WERI-Rb-1 (cell line): ENCODE results near the gene DNAH11.

Experiments used
- DNase-seq: peaks from one replicate; pipeline ENCODE4 v3.0.0-alpha.2; 2020
- H3K27ac ChIP-seq: fragments of 250-450 bp; sonication (Bioruptor Pico); 2 replicates; pipeline ENCODE4 v1.5.1; 2020; ENCODE audit warnings: mild to moderate bottlenecking, moderate library complexity
- H3K27me3 ChIP-seq: fragments of 250-450 bp; sonication (Bioruptor Pico); 2 replicates; pipeline ENCODE4 v1.5.1; 2021; ENCODE audit warnings: mild to moderate bottlenecking, low read depth, moderate library complexity; ENCODE audit not compliant: insufficient read depth, severe bottlenecking
- H3K36me3 ChIP-seq: fragments of 250-450 bp; sonication (Bioruptor Pico); 2 replicates; pipeline ENCODE4 v1.5.1; 2020; ENCODE audit warnings: mild to moderate bottlenecking, moderate library complexity
- H3K4me3 ChIP-seq: 2 replicates; pipeline ENCODE4 v1.5.1; 2011; ENCODE audit warnings: low read depth, mild to moderate bottlenecking, control low read depth, low read length
- H3K9me3 ChIP-seq: fragments of 250-450 bp; sonication (Bioruptor Pico); 2 replicates; pipeline ENCODE4 v1.5.1; 2021; ENCODE audit warnings: mild to moderate bottlenecking, moderate library complexity; ENCODE audit not compliant: severe bottlenecking
- TF ChIP-seq, protein P1 (sequence below): IDR thresholded peaks from 2 replicates; pipeline ENCODE4 v1.5.1; 2011; ENCODE audit warnings: low read depth, mild to moderate bottlenecking, control low read depth, inconsistent platforms, low read length

The DNAH11 gene

DNA sequence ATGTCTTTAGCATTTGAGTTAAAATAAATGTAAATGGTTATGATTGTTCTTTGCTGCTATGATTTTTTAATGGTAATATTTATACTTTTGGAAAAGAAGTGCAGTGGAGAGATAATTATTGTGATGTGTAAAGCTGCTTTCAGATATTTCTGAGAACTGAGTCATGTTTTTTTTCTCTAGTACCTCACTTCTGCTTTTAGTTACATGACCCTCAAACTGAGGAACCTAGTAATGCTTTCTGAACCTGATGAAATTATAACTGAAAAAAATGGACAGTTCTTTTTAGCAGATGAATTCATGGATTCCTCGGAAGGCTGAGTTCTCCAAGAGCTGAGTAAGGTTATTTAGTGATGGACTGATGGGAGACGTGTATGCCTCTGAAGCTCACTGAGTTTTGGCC lies 235.1 kb downstream of the DNAH11 start:
- Histone ChIP-seq H3K27me3 (peaks cover 3% of the 10 kb centered on the region), H3K27ac (no peak overlapping the region), H3K36me3 (no peaks in the 10 kb centered on the region), H3K9me3 (no peaks in the 10 kb centered on the region), H3K4me3 (no peak overlapping the region)
- TF ChIP-seq, protein P1, sequence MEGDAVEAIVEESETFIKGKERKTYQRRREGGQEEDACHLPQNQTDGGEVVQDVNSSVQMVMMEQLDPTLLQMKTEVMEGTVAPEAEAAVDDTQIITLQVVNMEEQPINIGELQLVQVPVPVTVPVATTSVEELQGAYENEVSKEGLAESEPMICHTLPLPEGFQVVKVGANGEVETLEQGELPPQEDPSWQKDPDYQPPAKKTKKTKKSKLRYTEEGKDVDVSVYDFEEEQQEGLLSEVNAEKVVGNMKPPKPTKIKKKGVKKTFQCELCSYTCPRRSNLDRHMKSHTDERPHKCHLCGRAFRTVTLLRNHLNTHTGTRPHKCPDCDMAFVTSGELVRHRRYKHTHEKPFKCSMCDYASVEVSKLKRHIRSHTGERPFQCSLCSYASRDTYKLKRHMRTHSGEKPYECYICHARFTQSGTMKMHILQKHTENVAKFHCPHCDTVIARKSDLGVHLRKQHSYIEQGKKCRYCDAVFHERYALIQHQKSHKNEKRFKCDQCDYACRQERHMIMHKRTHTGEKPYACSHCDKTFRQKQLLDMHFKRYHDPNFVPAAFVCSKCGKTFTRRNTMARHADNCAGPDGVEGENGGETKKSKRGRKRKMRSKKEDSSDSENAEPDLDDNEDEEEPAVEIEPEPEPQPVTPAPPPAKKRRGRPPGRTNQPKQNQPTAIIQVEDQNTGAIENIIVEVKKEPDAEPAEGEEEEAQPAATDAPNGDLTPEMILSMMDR = no peak
- DNase-seq = no peak

DNA sequence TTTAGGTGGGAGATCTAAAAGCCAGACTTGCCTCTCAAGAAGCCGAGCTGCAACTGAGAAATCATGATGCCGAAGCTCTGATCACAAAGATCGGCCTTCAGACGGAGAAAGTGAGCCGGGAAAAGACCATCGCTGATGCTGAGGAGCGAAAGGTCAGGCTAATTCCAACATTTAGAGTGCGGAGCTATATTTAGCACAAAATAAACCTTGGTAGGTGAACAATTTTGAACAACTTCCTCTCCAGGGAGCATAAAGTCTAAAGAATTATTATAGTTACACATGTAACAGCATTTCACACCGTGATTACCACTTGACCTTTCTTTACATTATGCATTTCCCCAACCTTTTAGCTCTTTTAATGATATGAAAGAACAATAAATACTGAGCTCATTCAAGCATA lies 236.1 kb downstream of the DNAH11 start:
- Histone ChIP-seq H3K36me3 (no peaks in the 10 kb centered on the region), H3K27ac (no peak overlapping the region), H3K9me3 (no peaks in the 10 kb centered on the region), H3K4me3 (no peak overlapping the region), H3K27me3 (peaks cover 5% of the 10 kb centered on the region)
- TF ChIP-seq, protein P1 = no peak
- no peak for DNase-seq

DNA sequence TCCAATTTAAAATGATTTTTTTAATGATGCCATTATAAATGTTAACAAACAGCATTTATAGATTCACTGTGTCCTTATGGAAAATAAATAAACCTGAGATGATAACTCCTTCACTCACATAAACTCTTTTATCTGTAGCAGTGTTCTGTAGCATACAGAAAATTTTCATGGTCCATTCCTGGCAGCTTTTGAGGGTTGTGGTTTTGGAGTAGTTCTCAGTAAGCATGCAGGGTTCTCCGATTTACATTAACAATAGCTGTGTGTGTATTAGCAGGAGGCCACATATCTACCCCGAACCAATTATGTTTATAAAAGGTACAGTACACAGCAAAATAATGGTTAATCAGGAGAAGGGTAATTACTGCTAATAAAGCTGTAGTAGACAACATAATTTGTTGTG lies 240.2 kb downstream of the DNAH11 start:
- Histone ChIP-seq H3K36me3 (no peaks in the 10 kb centered on the region), H3K9me3 (no peaks in the 10 kb centered on the region), H3K4me3 (no peak overlapping the region), H3K27me3 (peaks cover 14% of the 10 kb centered on the region), H3K27ac (no peak overlapping the region)
- TF ChIP-seq, protein P1 = no peak
- DNase-seq = no peak

DNA sequence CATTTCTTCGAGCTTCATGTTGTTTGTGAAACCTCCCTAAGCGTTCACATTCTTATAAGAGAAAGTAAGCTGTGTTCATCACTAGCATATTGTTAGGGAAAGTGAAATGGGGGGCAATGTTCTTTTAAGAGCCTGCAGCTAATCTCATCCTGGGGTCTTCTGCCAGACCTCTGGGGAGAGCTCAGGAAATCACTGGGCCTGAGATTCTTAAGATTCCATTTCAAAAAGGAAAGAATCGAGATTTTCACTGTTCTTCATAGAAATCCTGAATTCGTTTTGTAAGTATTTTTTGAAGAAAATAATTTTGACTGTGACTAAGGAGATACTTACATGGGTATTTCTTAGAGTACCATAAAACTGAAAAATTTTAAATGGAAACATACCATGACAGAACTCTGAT lies 242.2 kb downstream of the DNAH11 start:
- Histone ChIP-seq H3K9me3 (no peaks in the 10 kb centered on the region), H3K36me3 (no peaks in the 10 kb centered on the region), H3K4me3 (no peak overlapping the region), H3K27me3 (peaks cover 22% of the 10 kb centered on the region), H3K27ac (no peak overlapping the region)
- no peak for DNase-seq
- TF ChIP-seq, protein P1 = no peak

DNA sequence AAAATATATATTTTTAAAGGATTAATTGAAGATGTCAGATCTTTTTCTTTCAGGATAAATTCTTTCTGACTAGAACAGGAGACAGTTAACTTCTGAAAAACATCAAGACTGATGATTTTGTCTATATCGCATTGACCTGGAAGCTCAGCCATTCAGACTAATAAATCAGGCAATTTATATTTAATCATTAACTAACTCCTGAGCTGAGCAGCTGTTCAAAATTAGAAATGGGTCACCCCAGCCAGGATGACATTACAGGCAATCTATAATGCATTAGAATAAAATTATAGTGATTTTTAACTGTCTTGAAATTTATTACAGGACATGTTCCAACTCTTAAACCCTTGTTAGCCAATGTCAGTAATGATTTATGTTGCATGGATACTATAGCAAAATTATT lies 263.0 kb downstream of the DNAH11 start:
- DNase-seq = no peak
- TF ChIP-seq, protein P1 = no peak
- no peaks in the 10 kb centered on the region for H3K36me3 ChIP-seq
- H3K27ac ChIP-seq = no peak overlapping the region
- H3K4me3 ChIP-seq = no peak overlapping the region
- no peaks in the 10 kb centered on the region for H3K9me3 ChIP-seq
- no peaks in the 10 kb centered on the region for H3K27me3 ChIP-seq

DNA sequence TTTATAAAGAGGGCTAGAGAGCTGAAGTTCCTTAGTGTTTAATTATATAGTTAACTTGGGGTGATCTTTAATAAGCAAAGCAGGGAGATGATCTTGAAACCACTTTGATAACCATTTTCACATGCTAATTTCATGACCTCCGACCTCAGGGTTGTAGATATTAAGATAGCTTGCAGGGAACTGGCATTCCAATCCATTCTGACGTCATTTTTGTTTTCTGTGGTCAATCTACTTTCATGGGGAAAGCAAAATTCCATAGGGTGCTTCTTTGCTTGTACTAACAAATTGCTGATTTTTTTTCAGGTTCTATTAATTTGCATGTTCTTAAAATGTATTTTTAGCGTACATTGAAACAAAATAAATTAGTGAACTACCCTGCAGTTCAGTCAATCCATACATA lies 263.5 kb downstream of the DNAH11 start:
- no peaks in the 10 kb centered on the region for H3K27me3 ChIP-seq
- no peak overlapping the region for H3K27ac ChIP-seq
- TF ChIP-seq, protein P1 = no peak
- no peak overlapping the region for H3K4me3 ChIP-seq
- DNase-seq = no peak
- no peaks in the 10 kb centered on the region for H3K36me3 ChIP-seq
- no peaks in the 10 kb centered on the region for H3K9me3 ChIP-seq
